ENCODE data around the gene REST. TPM values are rescaled to one million over a fixed set of nuclear protein-coding genes. Genes with fewer than 3 reads are reported as not detected.

Gene REST
- polyA plus RNA-seq, 1 of the 3 experiments (the other 2 are of a cell fraction): 6.0 TPM

GRCh38 chr4:56930638-56931037, 22.9 kb downstream of the REST start:
- H3K79me2 ChIP-seq (ENCODE audit: insufficient read depth): peaks cover 87% of the 10 kb centered on the region
- peaks cover 40% of the 10 kb centered on the region for H4K20me1 ChIP-seq (ENCODE audit: insufficient read depth)
- no peak overlapping the region for H3K4me3 ChIP-seq (ENCODE audit: low read depth in 2 of 2, low read length in 1 of 2)
- H3K9me3 ChIP-seq: no peaks in the 10 kb centered on the region
- no CpG with 5 or more reads among the region's 7 CpGs for WGBS (ENCODE audit: low lambda C conversion rate)
- ChIA-PET CTCF (interaction anchor here (1.4 kb wide), 1 partner anchor 14 kb away, joined by 3 read pairs; no protein-coding TSS in a partner anchor), POLR2A (no interaction called here)
- H3K9ac ChIP-seq: no peak overlapping the region
- peaks cover 16% of the 10 kb centered on the region for H3F3A ChIP-seq (replicated peaks; ENCODE audit: insufficient read depth)
- H3K9me2 ChIP-seq: no peaks in the 10 kb centered on the region
- no peak overlapping the region for H3K27ac ChIP-seq (ENCODE audit: low read depth in 2 of 2, low read length in 1 of 2)
- no peak for TF ChIP-seq RXRA (IDR thresholded peaks at IDR 0.05; ENCODE audit: borderline replicate concordance, low read depth)
- no peak for TF ChIP-seq EZH2phosphoT487 (IDR thresholded peaks at IDR 0.05; ENCODE audit: borderline replicate concordance, low read depth)
- no peak for DNase-seq
- no peaks in the 10 kb centered on the region for H3K27me3 ChIP-seq (ENCODE audit: insufficient read depth)
- H3K4me1 ChIP-seq (ENCODE audit: control insufficient read depth in 1 of 2, insufficient read depth in 2 of 2, low read depth in 1 of 2, low read length in 1 of 2): no peaks in the 10 kb centered on the region
- H3K36me3 ChIP-seq (replicated peaks in 1 of 2; ENCODE audit: control insufficient read depth in 1 of 2, insufficient read depth in 2 of 2, low read length in 1 of 2): peaks cover 27 to 75% of the 10 kb centered on the region in 2 experiments
- no peak overlapping the region for H2AFZ ChIP-seq (ENCODE audit: low read depth)
- no peak overlapping the region for H3K4me2 ChIP-seq

GRCh38 chr4:56931924-56932323, 24.2 kb downstream of the REST start:
- WGBS (ENCODE audit: low lambda C conversion rate): 95% methylated on average over 4 of the region's 4 CpGs
- CTCF ChIA-PET: no interaction called here

More at GRCh38 chr4:56931924-56932323, 24.2 kb downstream of the REST start:
- no peak for TF ChIP-seq RXRA (IDR thresholded peaks at IDR 0.05; ENCODE audit: borderline replicate concordance, low read depth)
- no peak for TF ChIP-seq MXI1 (IDR thresholded peaks at IDR 0.05; ENCODE audit: low read depth, low read length)
- TF ChIP-seq NRF1 (IDR thresholded peaks at IDR 0.05; ENCODE audit: low read depth, low read length): no peak
- no peak for TF ChIP-seq FOXM1 (IDR thresholded peaks at IDR 0.05; ENCODE audit: low read depth)
- no peak for TF ChIP-seq MAX (IDR thresholded peaks at IDR 0.05; ENCODE audit: low read depth)
- no peak for TF ChIP-seq CHD2 (IDR thresholded peaks at IDR 0.05; ENCODE audit: low read length, partially characterized antibody)
- TF ChIP-seq IRF3 (IDR thresholded peaks at IDR 0.05; ENCODE audit: low read depth, low read length): no peak
- no peak for TF ChIP-seq SIN3A (IDR thresholded peaks at IDR 0.05; ENCODE audit: borderline replicate concordance, low read depth, low read length)
- no peak for TF ChIP-seq PBX3 (IDR thresholded peaks at IDR 0.05)
- TF ChIP-seq REST (IDR thresholded peaks at IDR 0.05; ENCODE audit: low read depth, low read length): no peak
- TF ChIP-seq JUND (IDR thresholded peaks at IDR 0.05): no peak
- no peak for TF ChIP-seq USF2 (IDR thresholded peaks at IDR 0.05; ENCODE audit: borderline replicate concordance, low read depth, low read length)
- TF ChIP-seq EP300 (IDR thresholded peaks at IDR 0.05; ENCODE audit: borderline replicate concordance in 1 of 2, low read depth in 1 of 2, low read length in 1 of 2): no peak
- no peak for TF ChIP-seq TCF12 (IDR thresholded peaks at IDR 0.05)
- TF ChIP-seq USF1 (IDR thresholded peaks at IDR 0.05; ENCODE audit: borderline replicate concordance, low read depth): no peak
- no peak for TF ChIP-seq MEF2A (IDR thresholded peaks at IDR 0.05; ENCODE audit: borderline replicate concordance, low read depth)
- TF ChIP-seq GABPA (IDR thresholded peaks at IDR 0.05; ENCODE audit: low read depth): no peak
- no peak overlapping the region for H3K27ac ChIP-seq (ENCODE audit: low read depth in 2 of 2, low read length in 1 of 2)
- no peaks in the 10 kb centered on the region for H3K9me2 ChIP-seq
- POLR2A ChIA-PET: no interaction called here
- no peaks in the 10 kb centered on the region for H3K27me3 ChIP-seq (ENCODE audit: insufficient read depth)
- H4K20me1 ChIP-seq (ENCODE audit: insufficient read depth): peaks cover 40% of the 10 kb centered on the region
- no peaks in the 10 kb centered on the region for H3K9me3 ChIP-seq
- no peak for DNase-seq
- H3K9ac ChIP-seq: no peak overlapping the region
- no peak overlapping the region for H3K4me3 ChIP-seq (ENCODE audit: low read depth in 2 of 2, low read length in 1 of 2)
- no peak overlapping the region for H3K4me2 ChIP-seq
- peaks cover 85% of the 10 kb centered on the region for H3K79me2 ChIP-seq (ENCODE audit: insufficient read depth)
- H2AFZ ChIP-seq (ENCODE audit: low read depth): no peak overlapping the region
- H3K4me1 ChIP-seq (ENCODE audit: control insufficient read depth in 1 of 2, insufficient read depth in 2 of 2, low read depth in 1 of 2, low read length in 1 of 2): no peaks in the 10 kb centered on the region
- peaks cover 27 to 79% of the 10 kb centered on the region in 2 experiments for H3K36me3 ChIP-seq (replicated peaks in 1 of 2; ENCODE audit: control insufficient read depth in 1 of 2, insufficient read depth in 2 of 2, low read length in 1 of 2)
- peaks cover 16% of the 10 kb centered on the region for H3F3A ChIP-seq (replicated peaks; ENCODE audit: insufficient read depth)
